ENCODE results near the gene PROKR2. TPM values are rescaled to one million over a fixed set of nuclear protein-coding genes. Genes with fewer than 3 reads are reported as not detected.

Gene PROKR2
- polyA plus RNA-seq, 3 donors, result not detected

DNA sequence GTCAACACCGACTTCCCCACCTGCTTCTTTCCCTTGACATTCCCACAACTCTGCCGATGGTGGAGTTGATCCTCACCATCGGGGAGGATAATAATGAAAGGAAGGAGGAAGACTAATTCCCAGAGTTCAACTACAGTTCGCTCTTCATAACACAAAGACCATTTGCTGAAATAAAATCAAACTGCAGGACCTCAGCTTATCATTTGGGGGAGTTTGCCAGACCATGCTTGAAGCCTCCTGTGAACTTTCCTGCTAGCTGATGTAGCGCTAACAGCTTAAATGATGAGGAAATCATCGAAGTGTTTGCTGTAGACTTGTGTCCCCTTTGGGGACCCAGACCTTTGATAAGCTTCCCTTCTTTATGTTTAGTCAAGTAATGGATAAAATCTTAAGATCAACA, 26.2 kb downstream of the PROKR2 start:
- DNase-seq, result no peak

DNA sequence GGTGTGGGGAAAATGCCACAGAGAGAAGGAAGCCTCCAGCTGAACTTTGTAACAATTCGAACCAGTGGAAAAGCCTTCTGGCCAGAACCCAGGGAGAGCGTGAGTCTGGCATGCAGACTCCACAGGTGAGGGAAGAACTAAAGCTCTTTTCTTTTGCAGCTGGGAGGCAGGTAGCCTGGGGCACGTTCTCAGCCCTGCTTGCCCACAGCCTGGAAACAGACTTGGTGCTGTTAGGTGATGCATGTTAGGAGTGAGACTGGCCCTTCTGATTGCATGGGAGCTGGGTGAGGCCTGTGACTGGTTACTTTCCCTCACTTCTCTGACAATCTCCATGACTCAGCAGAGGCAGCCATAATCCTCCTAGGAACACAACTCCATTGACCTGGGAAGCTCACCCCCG, 34.2 kb downstream of the PROKR2 start:
- no peak for DNase-seq

DNA sequence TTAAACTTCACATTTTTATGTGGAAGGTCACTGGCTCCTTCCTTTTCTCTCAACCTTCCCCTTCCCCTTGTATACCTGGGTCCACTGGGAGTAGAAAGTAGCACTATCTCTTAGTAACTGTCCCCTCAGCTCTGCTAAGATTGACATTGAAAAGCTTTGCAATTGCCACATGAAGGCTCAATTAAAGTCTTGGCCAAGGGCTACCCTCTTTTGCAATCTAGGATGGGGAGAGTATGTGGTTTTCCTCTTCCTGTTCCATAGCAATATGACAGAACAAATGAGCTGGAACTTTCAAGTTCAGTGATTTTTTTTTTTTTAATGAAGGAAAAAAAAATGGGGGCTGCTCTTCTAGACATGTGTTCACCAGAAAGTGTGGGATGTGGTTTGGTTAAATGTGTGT, 37.1 kb downstream of the PROKR2 start:
- DNase-seq, result no peak

DNA sequence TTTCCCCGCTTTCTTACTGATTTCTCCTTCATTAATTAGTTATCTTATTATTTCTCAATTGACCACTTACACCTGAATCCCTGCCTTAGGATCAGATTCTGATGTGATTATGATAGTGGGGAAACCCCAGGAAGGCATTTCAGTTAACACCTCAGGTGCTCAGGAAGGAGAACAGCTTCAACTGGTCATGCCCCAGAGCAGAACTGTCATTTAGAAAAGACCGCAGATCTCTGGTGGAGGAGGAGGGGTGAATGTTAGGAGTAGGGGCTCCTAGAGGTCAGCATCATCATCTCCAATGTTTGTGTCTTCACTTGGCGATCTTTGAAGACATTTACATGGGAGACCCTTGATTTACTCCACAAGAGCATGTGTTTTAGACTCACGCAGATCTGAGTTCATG, 44.5 kb downstream of the PROKR2 start:
- no peak for DNase-seq

DNA sequence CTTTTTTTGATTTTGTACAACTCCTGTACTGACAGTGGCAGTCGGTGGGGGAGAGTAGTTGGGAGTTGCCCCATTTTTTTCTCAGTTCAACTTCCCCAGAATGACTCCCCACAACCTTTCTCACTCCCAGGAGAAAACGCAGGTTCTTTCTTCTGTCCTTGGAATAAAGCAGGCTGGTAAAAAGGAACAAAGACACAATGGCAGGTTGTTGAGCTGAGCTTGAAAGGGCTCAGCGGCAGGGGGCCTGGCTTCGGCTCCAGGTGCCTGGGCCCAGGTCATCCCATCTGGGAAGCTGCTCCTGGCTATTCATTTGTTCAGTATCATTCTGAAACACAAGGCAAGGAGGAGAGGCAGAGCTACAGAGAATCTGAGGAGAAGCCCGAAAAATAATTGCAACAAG, 46.2 kb downstream of the PROKR2 start:
- no peak for DNase-seq

DNA sequence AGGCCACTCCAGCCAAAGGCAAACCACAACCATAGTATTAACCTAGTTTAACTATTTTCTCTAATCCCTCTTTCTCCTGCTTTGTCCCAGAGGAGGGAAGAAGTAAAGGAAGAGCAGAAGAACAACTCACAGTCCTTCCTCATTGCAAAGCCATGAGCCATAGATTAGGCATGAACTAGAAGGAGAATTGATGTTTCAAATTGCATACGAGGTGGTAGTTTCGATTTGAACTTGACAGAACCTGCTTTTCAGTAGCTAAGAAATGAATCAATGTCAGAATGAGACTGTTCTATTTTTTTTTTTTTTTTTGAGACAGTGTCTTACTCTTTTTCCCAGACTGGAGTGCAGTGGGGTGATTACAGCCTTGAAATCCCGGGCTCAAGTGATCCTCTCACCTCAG, 48.3 kb downstream of the PROKR2 start:
- DNase-seq, result no peak

DNA sequence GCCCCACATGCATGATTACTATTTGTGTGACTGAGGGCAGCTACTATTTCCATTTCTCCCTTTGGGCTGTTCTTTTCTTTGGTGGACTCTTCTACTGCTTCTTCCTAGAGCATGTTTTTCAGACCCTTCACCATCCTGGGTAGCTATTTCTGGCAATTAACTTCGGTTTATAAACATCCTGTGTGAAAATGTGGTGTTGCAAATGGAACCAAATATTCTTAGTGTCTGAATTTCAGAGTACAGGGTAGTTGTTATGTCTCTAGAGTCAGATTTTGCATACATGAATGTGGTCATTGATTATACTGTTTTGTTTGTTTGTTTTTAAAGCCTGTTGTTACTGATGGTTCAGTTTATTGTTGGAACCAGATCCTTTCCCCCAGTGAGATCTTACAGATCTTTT, 49.7 kb downstream of the PROKR2 start:
- no peak for DNase-seq

Other genes starting within 250 kb of the PROKR2 start
- 100 to 1,000 TPM; 127 to 143 (median 142) TPM for gene TMEM230, start 203.9 kb downstream of the PROKR2 start, polyA plus RNA-seq (ENCODE audit: insufficient read length in 3 of 3)
- gene PCNA, start 197.0 kb downstream of the PROKR2 start, polyA plus RNA-seq (ENCODE audit: insufficient read length in 3 of 3), result 100 to 1,000 TPM; 157 to 190 (median 161) TPM
- gene CDS2, start 189.9 kb downstream of the PROKR2 start, polyA plus RNA-seq (ENCODE audit: insufficient read length in 3 of 3), result 10 to 100 TPM; 32.1 to 39.7 (median 36.8) TPM